ENCODE measurements around the gene BANK1.

DNA sequence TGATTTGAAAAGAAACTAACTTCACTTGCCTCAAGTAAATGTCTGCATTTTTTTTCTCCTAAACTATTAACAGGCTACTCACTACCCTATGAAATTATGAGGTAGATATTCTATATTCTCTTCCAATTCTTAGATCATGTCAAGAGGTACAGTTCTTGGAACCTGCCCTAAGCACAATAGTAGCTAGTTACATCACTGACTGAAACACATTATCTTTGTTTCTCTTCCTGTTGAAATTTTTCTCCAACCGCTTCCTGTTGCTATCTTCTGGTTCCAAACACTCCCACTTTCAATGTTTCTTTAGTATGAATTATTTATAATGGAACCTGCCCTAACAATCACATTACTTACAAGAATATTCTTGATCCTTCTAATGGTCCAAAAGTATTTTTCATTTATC is 5.0 kb upstream of the BANK1 start:
- TF ChIP-seq EZH2 (IDR thresholded peaks at IDR 0.05) (no peak), POLR2AphosphoS5 (IDR thresholded peaks at IDR 0.05; ENCODE audit: borderline replicate concordance, low read depth, low read length) (no peak)

Measured in SK-N-MC (cell line).